IMR-90 (cell line): ENCODE data around the gene TBC1D22A.

Experiments used
- BHLHE40 ChIP-seq: fragments of 150-350 bp; IDR thresholded peaks from 2 replicates; pipeline ENCODE4 v1.6.1; 2016; ENCODE audit warnings: mild to moderate bottlenecking, low read depth, low read length
- CHD1 ChIP-seq: IDR thresholded peaks from 2 replicates; pipeline ENCODE4 v1.6.1; 2012; ENCODE audit warnings: low read depth, low read length, improper control_type of control experiment
- MXI1 ChIP-seq: IDR thresholded peaks from 2 replicates; pipeline ENCODE4 v1.6.1; 2012; ENCODE audit warnings: low read depth, mild to moderate bottlenecking, low read length, moderate library complexity, borderline replicate concordance
- RAD21 ChIP-seq: IDR thresholded peaks from 2 replicates; pipeline ENCODE4 v1.6.1; 2012; ENCODE audit warnings: low read length, improper control_type of control experiment
- SMC3 ChIP-seq: fragments of 150-350 bp; IDR thresholded peaks from 2 replicates; pipeline ENCODE4 v1.6.1; 2016; ENCODE audit warnings: low read depth, mild to moderate bottlenecking, antibody characterized with exemption, low read length, moderate library complexity
- TF ChIP-seq, protein P1 (sequence below): conservative IDR thresholded peaks from 2 replicates; pipeline ENCODE4 v1.5.1; 2012; ENCODE audit warnings: mild to moderate bottlenecking, low read depth, low read length, improper control_type of control experiment

DNA sequence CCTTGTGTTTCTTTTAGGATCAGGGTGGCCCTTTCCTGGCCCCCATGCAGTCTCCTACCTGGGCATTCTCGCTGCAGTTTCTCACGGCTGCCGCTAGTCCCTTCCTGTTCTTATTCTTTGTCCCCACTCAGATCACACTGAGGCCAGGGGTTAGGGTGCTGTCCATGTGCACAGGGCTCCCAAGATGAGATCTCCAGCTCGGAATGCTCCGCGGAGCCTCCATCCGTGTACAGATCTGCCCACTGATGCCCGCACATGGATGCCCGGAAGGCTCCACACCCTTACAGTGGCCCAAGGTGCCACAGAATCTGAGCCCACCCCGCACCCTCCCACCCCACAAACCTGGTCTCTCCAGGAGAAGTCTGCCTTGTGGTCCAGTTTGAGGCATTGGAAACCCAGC lies 457.3 kb downstream of the TBC1D22A start:
- TF ChIP-seq BHLHE40 (no peak), SMC3 (no peak), RAD21 (no peak), CHD1 (no peak), MXI1 (no peak)
- TF ChIP-seq, protein P1, sequence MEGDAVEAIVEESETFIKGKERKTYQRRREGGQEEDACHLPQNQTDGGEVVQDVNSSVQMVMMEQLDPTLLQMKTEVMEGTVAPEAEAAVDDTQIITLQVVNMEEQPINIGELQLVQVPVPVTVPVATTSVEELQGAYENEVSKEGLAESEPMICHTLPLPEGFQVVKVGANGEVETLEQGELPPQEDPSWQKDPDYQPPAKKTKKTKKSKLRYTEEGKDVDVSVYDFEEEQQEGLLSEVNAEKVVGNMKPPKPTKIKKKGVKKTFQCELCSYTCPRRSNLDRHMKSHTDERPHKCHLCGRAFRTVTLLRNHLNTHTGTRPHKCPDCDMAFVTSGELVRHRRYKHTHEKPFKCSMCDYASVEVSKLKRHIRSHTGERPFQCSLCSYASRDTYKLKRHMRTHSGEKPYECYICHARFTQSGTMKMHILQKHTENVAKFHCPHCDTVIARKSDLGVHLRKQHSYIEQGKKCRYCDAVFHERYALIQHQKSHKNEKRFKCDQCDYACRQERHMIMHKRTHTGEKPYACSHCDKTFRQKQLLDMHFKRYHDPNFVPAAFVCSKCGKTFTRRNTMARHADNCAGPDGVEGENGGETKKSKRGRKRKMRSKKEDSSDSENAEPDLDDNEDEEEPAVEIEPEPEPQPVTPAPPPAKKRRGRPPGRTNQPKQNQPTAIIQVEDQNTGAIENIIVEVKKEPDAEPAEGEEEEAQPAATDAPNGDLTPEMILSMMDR, result no peak
